Measurements from ENCODE around the gene ZNF775. TPM values are rescaled to one million over a fixed set of nuclear protein-coding genes. Genes with fewer than 3 reads are reported as not detected.

ZNF775 gene
- total and polyA plus RNA-seq, 8 donors = 4.0 to 11.7 (median 5.8) TPM

GRCh38 chr7:150332852-150333635 is 46.1 kb upstream of the ZNF775 start:
- Histone ChIP-seq H3K4me3 (no peak overlapping the region), H3K36me3 (peaks cover 0 to 57% of the 10 kb centered on the region in 2 donors), H3K4me1 (no peaks in the 10 kb centered on the region), H3K9me3 (no peaks in the 10 kb centered on the region), H3K27ac (no peak overlapping the region), H3K27me3 (no peaks in the 10 kb centered on the region)
- ATAC-seq (no peak), DNase-seq (no peak)
- TF ChIP-seq CTCF (IDR thresholded peaks at IDR 0.05) = no peak
- intact Hi-C loops (cut with DNase I) = no loop called here

GRCh38 chr7:150333659-150334058 is 45.5 kb upstream of the ZNF775 start:
- intact Hi-C loops (cut with DNase I) = no loop called here
- TF ChIP-seq CTCF (IDR thresholded peaks at IDR 0.05) = no peak
- DNase-seq = no peak
- H3K9me3 ChIP-seq = no peaks in the 10 kb centered on the region
- no peaks in the 10 kb centered on the region for H3K4me1 ChIP-seq
- no peak overlapping the region for H3K27ac ChIP-seq
- ATAC-seq = no peak
- no peaks in the 10 kb centered on the region for H3K27me3 ChIP-seq
- H3K36me3 ChIP-seq = peaks cover 0 to 54% of the 10 kb centered on the region in 2 donors
- no peak overlapping the region for H3K4me3 ChIP-seq

- Histone ChIP-seq H3K27ac (no peak overlapping the region), H3K27me3 (peaks cover 0 to 3% of the 10 kb centered on the region in 2 donors), H3K36me3 (peaks cover 0 to 49% of the 10 kb centered on the region in 2 donors), H3K4me3 (no peak overlapping the region), H3K9me3 (no peaks in the 10 kb centered on the region), H3K4me1 (no peaks in the 10 kb centered on the region)
- DNase-seq (no peak), ATAC-seq (no peak)
- no peak for TF ChIP-seq CTCF (IDR thresholded peaks at IDR 0.05)
- intact Hi-C loops (cut with DNase I) = no loop called here
Observed at GRCh38 chr7:150334108-150334507, 45.0 kb upstream of the ZNF775 start.

GRCh38 chr7:150335108-150335773 is 43.9 kb upstream of the ZNF775 start:
- peaks cover 0 to 14% of the 10 kb centered on the region in 2 donors for H3K27me3 ChIP-seq
- TF ChIP-seq CTCF (IDR thresholded peaks at IDR 0.05) = no peak
- peak overlapping the region; percentile 30 to 48 for H3K27ac ChIP-seq
- H3K9me3 ChIP-seq = no peaks in the 10 kb centered on the region
- ATAC-seq (peak; percentile 44), DNase-seq (peak in 2 of 4 donors; percentile 93 to 95)
- no peak overlapping the region for H3K4me3 ChIP-seq
- peaks cover 0 to 6% of the 10 kb centered on the region in 2 donors for H3K4me1 ChIP-seq
- peaks cover 0 to 38% of the 10 kb centered on the region in 2 donors for H3K36me3 ChIP-seq
- intact Hi-C loops (cut with DNase I) = no loop called here

- TF ChIP-seq CTCF (IDR thresholded peaks at IDR 0.05) = no peak
- H3K27ac ChIP-seq = peak overlapping the region; percentile 30 to 48
- no peaks in the 10 kb centered on the region for H3K9me3 ChIP-seq
- intact Hi-C loops (cut with DNase I) = no loop called here
- no peak for DNase-seq
- H3K4me3 ChIP-seq = no peak overlapping the region
- H3K27me3 ChIP-seq = peaks cover 1 to 19% of the 10 kb centered on the region in 2 donors
- peaks cover 0 to 11% of the 10 kb centered on the region in 2 donors for H3K4me1 ChIP-seq
- H3K36me3 ChIP-seq = peaks cover 0 to 33% of the 10 kb centered on the region in 2 donors
- ATAC-seq = no peak
Observed at GRCh38 chr7:150335774-150336112, 43.4 kb upstream of the ZNF775 start.
